IMR-90 (cell line): Measurements from ENCODE around the gene MAT2B. TPM values are rescaled to one million over a fixed set of nuclear protein-coding genes. Genes with fewer than 3 reads are reported as not detected.

ENCODE experiments used
- ATAC-seq: fragments of 200-7000 bp; cut with Tn5 transposase; 2 replicates; pipeline ENCODE4 v1.9.1; 2020; ENCODE audit warnings: low read depth, mild to moderate bottlenecking, moderate library complexity
- BruUV-seq: library from RNA; stranded (reverse); fragments of 400-500 nt; replicated peaks from 2 replicates; lab custom pipeline; 2021; lab: Mats Ljungman, UMichigan
- CTCF ChIA-PET: fragments of 300-600 bp; formaldehyde crosslinking; extraction: SDS; loops from one replicate; lab custom pipeline; 2021; ENCODE audit warnings: antibody characterized with exemption; lab: Yijun Ruan, JAX
- POLR2A ChIA-PET: fragments of 300-600 bp; sonication (Branson Sonifier 250); formaldehyde crosslinking; loops from one replicate; lab custom pipeline; 2022; ENCODE audit warnings: antibody characterized with exemption; ENCODE audit not compliant: unreplicated experiment; lab: Charles Lee
- DNase-seq: peaks from one replicate; pipeline ENCODE4 v3.0.0; 2013
- H2AFZ ChIP-seq: replicated peaks from 2 replicates; pipeline ENCODE3; 2013; ENCODE audit warnings: low read length, mild to moderate bottlenecking; ENCODE audit not compliant: poor library complexity
- H2AK5ac ChIP-seq: 2 replicates; pipeline ENCODE4 v1.6.1; 2013; ENCODE audit warnings: low read depth, low read length, inconsistent platforms
- H2AK9ac ChIP-seq: replicated peaks from 2 replicates; pipeline ENCODE3; 2013; ENCODE audit warnings: mild to moderate bottlenecking, low read depth, low read length, moderate library complexity; ENCODE audit not compliant: poor library complexity
- H2BK120ac ChIP-seq: 2 replicates; pipeline ENCODE4 v1.6.1; 2013; ENCODE audit warnings: low read depth, low read length, inconsistent platforms
- H2BK15ac ChIP-seq: 3 replicates; pipeline ENCODE4 v1.6.1; 2013; ENCODE audit warnings: low read depth, low read length, inconsistent platforms
- H2BK20ac ChIP-seq: 2 replicates; pipeline ENCODE4 v1.6.1; 2013; ENCODE audit warnings: low read depth, mild to moderate bottlenecking, inconsistent platforms, low read length, moderate library complexity
- H2BK5ac ChIP-seq: 2 replicates; pipeline ENCODE4 v1.6.1; 2013; ENCODE audit warnings: mild to moderate bottlenecking, low read depth, low read length, inconsistent platforms; ENCODE audit not compliant: poor library complexity, severe bottlenecking
- H3K14ac ChIP-seq: replicated peaks from 2 replicates; pipeline ENCODE4 v1.6.1; 2013; ENCODE audit warnings: low read depth, low read length, inconsistent platforms
- H3K18ac ChIP-seq: 2 replicates; pipeline ENCODE4 v1.6.1; 2013; ENCODE audit warnings: low read depth, low read length, control low read depth
- H3K23ac ChIP-seq: 2 replicates; pipeline ENCODE4 v1.6.1; 2013; ENCODE audit warnings: low read depth, low read length, inconsistent platforms
- H3K27ac ChIP-seq: 2 replicates; pipeline ENCODE4 v1.5.1; 2013; ENCODE audit warnings: mild to moderate bottlenecking, control low read depth, low read length; ENCODE audit not compliant: insufficient read depth
- H3K27me3 ChIP-seq: 2 replicates; pipeline ENCODE4 v1.6.1; 2013; ENCODE audit warnings: low read length; ENCODE audit not compliant: control insufficient read depth, insufficient read depth
- H3K36me3 ChIP-seq: 2 replicates; pipeline ENCODE4 v1.6.1; 2013; ENCODE audit warnings: low read length, mixed read lengths; ENCODE audit not compliant: control insufficient read depth, insufficient read depth
- H3K4ac ChIP-seq: 2 replicates; pipeline ENCODE4 v1.6.1; 2013; ENCODE audit warnings: low read depth, low read length, inconsistent platforms
- H3K4me1 ChIP-seq: 2 replicates; pipeline ENCODE4 v1.6.1; 2013; ENCODE audit warnings: low read length, mixed read lengths; ENCODE audit not compliant: control insufficient read depth, insufficient read depth
- H3K4me2 ChIP-seq: 2 replicates; pipeline ENCODE4 v1.6.1; 2013; ENCODE audit warnings: low read depth, mild to moderate bottlenecking, control low read depth, low read length, moderate library complexity
- H3K4me3 ChIP-seq: 2 replicates; pipeline ENCODE4 v1.5.1; 2013; ENCODE audit warnings: low read depth, mild to moderate bottlenecking, control low read depth, low read length, moderate library complexity; ENCODE audit not compliant: insufficient read depth
- H3K56ac ChIP-seq: 2 replicates; pipeline ENCODE4 v1.6.1; 2013; ENCODE audit warnings: low read length, inconsistent platforms; ENCODE audit not compliant: insufficient read depth; ENCODE audit errors: extremely low read depth
- H3K79me1 ChIP-seq, 2 experiments: 2 replicates each; pipeline ENCODE4 v1.6.1; 2013; ENCODE audit warnings: low read length in 2 of 2, inconsistent platforms in 1 of 2, low read depth in 1 of 2
- H3K9ac ChIP-seq: 2 replicates; pipeline ENCODE4 v1.6.1; 2013; ENCODE audit warnings: low read depth, low read length, control low read depth
- H3K9me1 ChIP-seq: 2 replicates; pipeline ENCODE4 v1.6.1; 2013; ENCODE audit warnings: low read length, inconsistent platforms; ENCODE audit not compliant: insufficient read depth
- H3K9me3 ChIP-seq: 2 replicates; pipeline ENCODE4 v1.6.1; 2013; ENCODE audit warnings: low read length; ENCODE audit not compliant: control insufficient read depth, insufficient read depth
- H4K20me1 ChIP-seq: 2 replicates; pipeline ENCODE4 v1.6.1; 2013; ENCODE audit warnings: low read length, inconsistent platforms; ENCODE audit not compliant: insufficient read depth
- H4K5ac ChIP-seq: 2 replicates; pipeline ENCODE4 v1.6.1; 2013; ENCODE audit warnings: mild to moderate bottlenecking, low read depth, low read length, control low read depth
- H4K8ac ChIP-seq, 2 experiments: 2 replicates each; pipeline ENCODE4 v1.6.1; 2013; ENCODE audit warnings: low read depth in 2 of 2, low read length in 2 of 2, control low read depth in 1 of 2, inconsistent platforms in 1 of 2
- H4K91ac ChIP-seq: 2 replicates; pipeline ENCODE4 v1.6.1; 2013; ENCODE audit warnings: low read depth, low read length, inconsistent platforms; ENCODE audit not compliant: insufficient read depth
- BHLHE40 ChIP-seq: fragments of 150-350 bp; IDR thresholded peaks from 2 replicates; pipeline ENCODE4 v1.6.1; 2016; ENCODE audit warnings: mild to moderate bottlenecking, low read depth, low read length
- CEBPB ChIP-seq: IDR thresholded peaks from 2 replicates; pipeline ENCODE4 v1.6.1; 2012; ENCODE audit warnings: low read depth, low read length, improper control_type of control experiment
- CTCF ChIP-seq: conservative IDR thresholded peaks from 2 replicates; pipeline ENCODE4 v1.5.1; 2012; ENCODE audit warnings: mild to moderate bottlenecking, low read depth, low read length, improper control_type of control experiment
- MAZ ChIP-seq: IDR thresholded peaks from 2 replicates; pipeline ENCODE4 v1.6.1; 2012; ENCODE audit warnings: low read depth, mild to moderate bottlenecking, low read length, improper control_type of control experiment, moderate library complexity, borderline replicate concordance
- RAD21 ChIP-seq: IDR thresholded peaks from 2 replicates; pipeline ENCODE4 v1.6.1; 2012; ENCODE audit warnings: low read length, improper control_type of control experiment
- USF2 ChIP-seq: fragments of 150-350 bp; IDR thresholded peaks from 2 replicates; pipeline ENCODE4 v1.6.1; 2017; ENCODE audit warnings: mild to moderate bottlenecking, antibody characterized with exemption, low read length, low read depth
- WGBS, 2 experiments: methylation state at CpG; one replicate each; pipeline versions ENCODE4 v1.1.5 to v1.1.7; 2013; ENCODE audit warnings: missing lambda C conversion rate in 2 of 2; ENCODE audit not compliant: insufficient read length in 1 of 2; ENCODE audit errors: extremely low coverage in 2 of 2; 5-methylcytosine and 5-hydroxymethylcytosine counted together
- dilution Hi-C: fragments of 300-500 bp; cut with HindIII; formaldehyde crosslinking; loops from one replicate; pipeline ENCODE4 v1.14.3; 2018; ENCODE audit warnings: low sequenced_read_pairs; ENCODE audit not compliant: unreplicated experiment
- in situ Hi-C: fragments of 300-500 bp; cut with MboI; formaldehyde crosslinking; loops from 3 replicates; pipeline ENCODE4 v1.14.3; 2019; ENCODE audit warnings: low sequenced_read_pairs, inconsistent platforms, mixed read lengths
- intact Hi-C: fragments of 100-400 bp; cut with micrococcal nuclease; formaldehyde crosslinking; loops from 2 replicates; pipeline ENCODE4 v1.10.0; 2022
- polyA plus RNA-seq, 3 experiments: library from polyadenylated mRNA; depleted of rRNA; stranded (reverse); fragments of >200 nt; gene quantifications; 2 replicates each; pipeline ENCODE4 v1.2.3, GENCODE V29; 2012; ENCODE audit warnings: low replicate concordance in 1 of 3
- total RNA-seq: library from RNA; depleted of rRNA; stranded (reverse); fragments of >200 nt; gene quantifications from 2 replicates; pipeline ENCODE4 v1.2.3, GENCODE V29; 2012

Gene MAT2B
- total and polyA plus RNA-seq, 2 of the 4 experiments (the other 2 are of a cell fraction): 41.7 to 80.3 TPM

GRCh38 chr5:163552536-163552935 is 47.1 kb downstream of the MAT2B start:
- no peak overlapping the region for H3K9ac ChIP-seq
- no peak overlapping the region for H3K56ac ChIP-seq
- no peak overlapping the region for H2BK5ac ChIP-seq
- no peak overlapping the region for H3K23ac ChIP-seq
- H4K5ac ChIP-seq: no peak overlapping the region
- TF ChIP-seq MAZ: no peak
- no peak for TF ChIP-seq RAD21
- TF ChIP-seq BHLHE40: no peak
- TF ChIP-seq USF2: no peak
- TF ChIP-seq CTCF: no peak
- TF ChIP-seq CEBPB: no peak
- H4K8ac ChIP-seq: no peak overlapping the region
- H2AK5ac ChIP-seq: no peak overlapping the region
- ChIA-PET POLR2A (no interaction called here), CTCF (no interaction called here)
- H2BK120ac ChIP-seq: no peak overlapping the region
- dilution Hi-C loops (no loop called here), in situ Hi-C loops (loop anchor here (25.0 kb wide), 2 partner anchors 1110 to 1910 kb away; no protein-coding TSS in a partner anchor), intact Hi-C loops (no loop called here)
- H4K20me1 ChIP-seq: no peaks in the 10 kb centered on the region
- no peak overlapping the region for H3K14ac ChIP-seq
- H3K4me2 ChIP-seq: no peak overlapping the region
- H3K18ac ChIP-seq: no peak overlapping the region
- no peaks in the 10 kb centered on the region for H3K36me3 ChIP-seq
- H3K9me3 ChIP-seq: 0 out of 2 replicates have a peak, but pooled peaks cover 3% of the 10 kb centered on the region
- no peak overlapping the region for H2AFZ ChIP-seq
- no CpG with 5 or more reads among the region's 1 CpG for WGBS, 2 experiments
- H3K4ac ChIP-seq: no peak overlapping the region
- no peak overlapping the region for H3K4me3 ChIP-seq
- no peaks in the 10 kb centered on the region; the same call in 1 of the 2 replicates for H3K27me3 ChIP-seq
- ATAC-seq: no peak
- H2BK20ac ChIP-seq: no peak overlapping the region
- H2AK9ac ChIP-seq: no peak overlapping the region
- no peaks in the 10 kb centered on the region for H3K9me1 ChIP-seq
- no peak overlapping the region for H4K91ac ChIP-seq
- DNase-seq: no peak
- BruUV-seq: no TSS peak
- no peaks in the 10 kb centered on the region for H3K4me1 ChIP-seq
- no peaks in the 10 kb centered on the region for H3K79me1 ChIP-seq
- no peak overlapping the region for H3K27ac ChIP-seq
- no peak overlapping the region for H2BK15ac ChIP-seq
